Measurements from ENCODE around the gene IL11. TPM values are rescaled to one million over a fixed set of nuclear protein-coding genes. Genes with fewer than 3 reads are reported as not detected.
A peak's percentile ranks its signal among the peaks of the same experiment; 100 is the strongest.

Gene IL11
- total RNA-seq, 1 donor from 2014 or later, result 0.21 TPM

DNA sequence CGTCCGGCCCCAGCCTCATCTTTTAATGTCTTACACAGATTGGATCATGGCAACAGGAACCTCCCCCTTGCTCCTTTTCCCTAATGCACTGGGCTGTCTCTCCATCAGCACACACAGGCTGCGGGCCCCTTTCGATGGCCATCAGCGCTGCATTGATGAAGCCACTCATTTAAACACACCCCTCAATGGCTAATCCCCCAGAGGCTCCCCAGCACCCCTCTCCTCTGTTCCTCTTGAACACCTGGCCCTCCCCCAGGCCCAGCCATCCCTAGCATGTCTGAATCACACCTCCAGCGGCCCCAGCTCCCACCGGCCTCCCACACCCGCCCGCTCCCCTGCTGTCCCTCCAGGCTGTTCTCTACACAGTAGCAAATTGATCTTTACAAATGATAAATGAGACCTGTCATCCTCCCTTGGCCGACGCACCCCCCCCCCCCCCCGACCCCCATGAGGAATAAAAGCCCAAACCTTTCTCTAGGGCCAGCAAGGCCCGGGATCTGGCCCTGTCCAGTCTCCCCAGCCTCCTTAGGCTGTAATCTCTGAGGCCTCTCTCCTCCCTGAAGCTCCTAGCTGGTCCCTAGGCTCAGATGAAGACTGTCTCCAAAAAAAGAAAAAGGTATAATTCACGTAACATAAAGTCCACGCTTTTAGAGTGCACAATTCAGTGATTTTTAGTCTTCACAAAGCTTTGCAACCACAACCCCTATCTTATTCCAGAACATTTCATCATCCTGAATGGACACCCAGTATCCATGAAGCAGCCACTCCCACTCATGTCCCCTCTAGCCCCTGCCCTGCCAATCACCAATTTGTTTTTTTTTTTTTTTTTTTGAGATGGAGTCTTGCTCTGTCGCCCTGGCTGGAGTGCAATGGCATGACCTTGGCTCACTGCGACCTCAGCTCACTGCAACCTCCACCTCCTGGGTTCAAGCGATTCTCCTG is 22.8 kb upstream of the IL11 start:
- no peak for DNase-seq (ENCODE audit: low spot score)
- Mint-ChIP-seq H3K27me3 (ENCODE audit: unreplicated experiment) (peaks cover 8% of the 10 kb centered on the region), H3K27ac (ENCODE audit: unreplicated experiment) (peak overlapping the region; percentile 13), H3K9me3 (ENCODE audit: unreplicated experiment) (no peaks in the 10 kb centered on the region), H3K4me1 (ENCODE audit: unreplicated experiment) (peaks cover 5% of the 10 kb centered on the region), H3K36me3 (ENCODE audit: low read depth, unreplicated experiment) (peaks cover 10% of the 10 kb centered on the region), H3K4me3 (ENCODE audit: unreplicated experiment) (peak overlapping the region; percentile 7)
- TF ChIP-seq, protein P1, sequence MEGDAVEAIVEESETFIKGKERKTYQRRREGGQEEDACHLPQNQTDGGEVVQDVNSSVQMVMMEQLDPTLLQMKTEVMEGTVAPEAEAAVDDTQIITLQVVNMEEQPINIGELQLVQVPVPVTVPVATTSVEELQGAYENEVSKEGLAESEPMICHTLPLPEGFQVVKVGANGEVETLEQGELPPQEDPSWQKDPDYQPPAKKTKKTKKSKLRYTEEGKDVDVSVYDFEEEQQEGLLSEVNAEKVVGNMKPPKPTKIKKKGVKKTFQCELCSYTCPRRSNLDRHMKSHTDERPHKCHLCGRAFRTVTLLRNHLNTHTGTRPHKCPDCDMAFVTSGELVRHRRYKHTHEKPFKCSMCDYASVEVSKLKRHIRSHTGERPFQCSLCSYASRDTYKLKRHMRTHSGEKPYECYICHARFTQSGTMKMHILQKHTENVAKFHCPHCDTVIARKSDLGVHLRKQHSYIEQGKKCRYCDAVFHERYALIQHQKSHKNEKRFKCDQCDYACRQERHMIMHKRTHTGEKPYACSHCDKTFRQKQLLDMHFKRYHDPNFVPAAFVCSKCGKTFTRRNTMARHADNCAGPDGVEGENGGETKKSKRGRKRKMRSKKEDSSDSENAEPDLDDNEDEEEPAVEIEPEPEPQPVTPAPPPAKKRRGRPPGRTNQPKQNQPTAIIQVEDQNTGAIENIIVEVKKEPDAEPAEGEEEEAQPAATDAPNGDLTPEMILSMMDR (IDR thresholded peaks at IDR 0.05; ENCODE audit: unreplicated experiment), result no peak

DNA sequence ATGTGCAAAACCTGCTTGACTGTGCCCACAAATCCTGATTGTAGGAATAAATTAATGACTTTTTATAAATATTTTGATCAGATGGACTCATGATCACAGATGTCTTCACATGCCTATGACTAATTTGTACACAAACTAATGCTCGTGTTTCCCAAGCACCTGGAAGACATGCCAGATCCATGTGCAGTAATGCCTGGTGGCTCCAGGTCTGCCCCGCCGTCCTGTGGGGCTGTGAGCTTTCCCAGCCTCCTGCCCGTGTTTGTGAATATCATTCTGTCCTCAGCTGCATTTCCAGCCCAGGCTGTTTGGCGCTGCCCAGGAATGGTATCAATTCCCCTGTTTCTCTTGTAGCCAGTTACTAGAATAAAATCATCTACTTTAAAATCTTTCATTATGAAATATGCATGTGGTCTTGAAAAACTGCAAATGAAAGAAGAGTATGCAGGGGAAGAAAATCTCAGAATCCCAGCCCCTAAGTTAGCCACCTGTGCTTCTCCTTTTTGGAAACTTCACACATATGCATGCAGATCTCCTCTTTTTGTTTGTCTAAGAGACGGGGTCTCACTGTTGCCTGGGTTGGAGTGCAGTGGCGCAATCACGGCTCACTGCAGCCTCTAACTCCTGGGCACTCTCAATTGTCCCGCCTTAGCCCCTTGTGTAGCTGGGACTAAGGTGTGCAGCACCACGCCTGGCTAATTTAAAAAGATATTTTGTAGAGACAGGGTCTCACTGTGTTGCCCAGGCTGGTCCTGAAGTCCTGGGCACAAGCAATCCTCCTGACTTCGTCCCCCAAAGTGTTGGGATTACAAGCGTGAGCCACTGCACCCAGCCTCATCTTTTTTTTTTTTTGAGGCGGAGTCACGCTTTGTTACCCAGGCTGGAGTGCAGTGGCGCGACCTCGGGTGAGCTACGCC is 21.7 kb upstream of the IL11 start:
- H3K36me3 Mint-ChIP-seq (ENCODE audit: low read depth, unreplicated experiment), result peaks cover 10% of the 10 kb centered on the region
- H3K27me3 Mint-ChIP-seq (ENCODE audit: unreplicated experiment), result peaks cover 14% of the 10 kb centered on the region
- TF ChIP-seq, protein P1 (IDR thresholded peaks at IDR 0.05; ENCODE audit: unreplicated experiment), result no peak
- no peak overlapping the region for H3K27ac Mint-ChIP-seq (ENCODE audit: unreplicated experiment)
- no peak for DNase-seq (ENCODE audit: low spot score)
- H3K9me3 Mint-ChIP-seq (ENCODE audit: unreplicated experiment), result no peaks in the 10 kb centered on the region
- H3K4me1 Mint-ChIP-seq (ENCODE audit: unreplicated experiment), result peaks cover 7% of the 10 kb centered on the region
- no peak overlapping the region for H3K4me3 Mint-ChIP-seq (ENCODE audit: unreplicated experiment)

DNA sequence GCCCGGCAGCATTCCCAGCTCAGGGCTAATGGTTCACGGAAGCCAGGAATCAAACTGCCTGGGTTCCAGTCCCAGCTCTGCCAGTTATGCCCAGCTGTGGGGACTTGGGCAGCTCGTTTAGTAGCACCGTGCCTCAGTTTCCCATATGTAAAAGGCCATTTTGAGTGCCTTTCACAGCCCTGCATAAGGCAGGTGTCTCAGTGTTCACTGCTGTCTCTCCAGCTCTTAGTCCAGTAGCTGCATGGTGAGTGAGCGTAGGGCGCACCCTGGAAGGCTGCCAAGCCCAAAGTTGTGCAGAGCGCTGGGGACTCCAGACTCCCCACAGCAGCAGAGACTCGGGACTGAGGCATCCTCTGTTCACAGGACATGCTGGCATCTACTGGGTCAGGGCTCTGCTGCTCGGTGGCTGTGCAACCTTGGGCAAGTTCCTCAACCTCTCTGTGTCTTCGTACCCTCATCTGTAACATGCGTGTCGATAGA is 21.0 kb upstream of the IL11 start:
- peaks cover 14% of the 10 kb centered on the region for H3K4me1 Mint-ChIP-seq (ENCODE audit: unreplicated experiment)
- H3K36me3 Mint-ChIP-seq (ENCODE audit: low read depth, unreplicated experiment), result peaks cover 16% of the 10 kb centered on the region
- H3K27me3 Mint-ChIP-seq (ENCODE audit: unreplicated experiment), result peaks cover 20% of the 10 kb centered on the region
- no peak overlapping the region for H3K4me3 Mint-ChIP-seq (ENCODE audit: unreplicated experiment)
- DNase-seq (ENCODE audit: low spot score), result no peak
- TF ChIP-seq, protein P1 (IDR thresholded peaks at IDR 0.05; ENCODE audit: unreplicated experiment), result no peak
- H3K9me3 Mint-ChIP-seq (ENCODE audit: unreplicated experiment), result no peaks in the 10 kb centered on the region
- no peak overlapping the region for H3K27ac Mint-ChIP-seq (ENCODE audit: unreplicated experiment)

DNA sequence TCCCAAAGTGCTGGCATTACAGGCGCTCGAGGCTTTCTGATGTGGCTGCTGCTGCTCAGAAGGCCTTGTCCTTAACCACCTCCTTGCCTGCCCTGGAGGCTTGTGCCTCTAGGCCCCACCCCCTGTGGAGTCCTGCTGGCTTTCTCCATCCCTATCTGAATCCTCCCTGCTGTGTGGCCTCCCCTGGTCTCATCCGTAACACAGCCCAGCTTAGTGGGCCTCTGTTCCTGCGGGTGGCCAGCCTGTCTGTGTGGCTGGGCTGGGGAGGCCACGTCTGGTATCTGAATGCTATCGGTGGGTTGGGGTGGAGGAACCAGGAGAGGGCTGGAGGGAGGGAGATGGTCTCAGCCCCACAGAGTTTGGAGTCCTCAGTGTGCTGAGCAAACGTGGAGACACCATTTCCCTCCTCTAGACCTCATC is 20.2 kb upstream of the IL11 start:
- TF ChIP-seq, protein P1 (IDR thresholded peaks at IDR 0.05; ENCODE audit: unreplicated experiment), result no peak
- H3K27me3 Mint-ChIP-seq (ENCODE audit: unreplicated experiment), result peaks cover 26% of the 10 kb centered on the region
- H3K4me1 Mint-ChIP-seq (ENCODE audit: unreplicated experiment), result peaks cover 20% of the 10 kb centered on the region
- peak overlapping the region; percentile 26 for H3K4me3 Mint-ChIP-seq (ENCODE audit: unreplicated experiment)
- DNase-seq (ENCODE audit: low spot score), result no peak
- no peak overlapping the region for H3K27ac Mint-ChIP-seq (ENCODE audit: unreplicated experiment)
- peaks cover 18% of the 10 kb centered on the region for H3K36me3 Mint-ChIP-seq (ENCODE audit: low read depth, unreplicated experiment)
- no peaks in the 10 kb centered on the region for H3K9me3 Mint-ChIP-seq (ENCODE audit: unreplicated experiment)
